ENCODE data around the gene SIAE.

DNA sequence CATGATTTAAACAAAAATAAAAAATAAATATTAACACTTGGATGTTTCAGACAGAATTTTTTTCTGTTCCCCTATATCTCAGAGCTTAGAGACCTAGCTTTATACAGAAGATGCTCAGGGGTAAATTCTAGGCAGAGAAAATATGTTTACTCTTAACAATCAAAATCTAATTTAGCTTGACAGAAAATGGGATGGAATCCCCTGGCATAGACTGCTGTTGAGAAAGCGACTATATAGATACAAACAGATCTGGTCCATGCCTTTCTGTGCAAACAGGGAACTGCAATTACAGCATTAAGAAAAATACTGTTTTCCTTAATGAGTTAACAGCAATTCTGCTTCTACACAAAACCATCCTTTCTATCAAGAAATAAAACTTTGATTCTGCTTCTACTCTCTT, 14.6 kb downstream of the SIAE start:
- TF ChIP-seq, protein P1, sequence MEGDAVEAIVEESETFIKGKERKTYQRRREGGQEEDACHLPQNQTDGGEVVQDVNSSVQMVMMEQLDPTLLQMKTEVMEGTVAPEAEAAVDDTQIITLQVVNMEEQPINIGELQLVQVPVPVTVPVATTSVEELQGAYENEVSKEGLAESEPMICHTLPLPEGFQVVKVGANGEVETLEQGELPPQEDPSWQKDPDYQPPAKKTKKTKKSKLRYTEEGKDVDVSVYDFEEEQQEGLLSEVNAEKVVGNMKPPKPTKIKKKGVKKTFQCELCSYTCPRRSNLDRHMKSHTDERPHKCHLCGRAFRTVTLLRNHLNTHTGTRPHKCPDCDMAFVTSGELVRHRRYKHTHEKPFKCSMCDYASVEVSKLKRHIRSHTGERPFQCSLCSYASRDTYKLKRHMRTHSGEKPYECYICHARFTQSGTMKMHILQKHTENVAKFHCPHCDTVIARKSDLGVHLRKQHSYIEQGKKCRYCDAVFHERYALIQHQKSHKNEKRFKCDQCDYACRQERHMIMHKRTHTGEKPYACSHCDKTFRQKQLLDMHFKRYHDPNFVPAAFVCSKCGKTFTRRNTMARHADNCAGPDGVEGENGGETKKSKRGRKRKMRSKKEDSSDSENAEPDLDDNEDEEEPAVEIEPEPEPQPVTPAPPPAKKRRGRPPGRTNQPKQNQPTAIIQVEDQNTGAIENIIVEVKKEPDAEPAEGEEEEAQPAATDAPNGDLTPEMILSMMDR (IDR thresholded peaks at IDR 0.05), result no peak
- TF ChIP-seq POLR2A (IDR thresholded peaks at IDR 0.05), result no peak

All from testis (tissue), 2 donors.